NCI-H510A treated with DMSO at 0.1 percent for 48 hours (cell line): ENCODE results near the gene IQCM.
"Not testable (repeated sequence)": the region's sequence is repeated elsewhere in the genome, so short reads cannot be mapped to it uniquely, and the experiment has no call there.

Source experiments
- DNase-seq: peaks from one replicate; lab custom pipeline; 2025; lab: John Stamatoyannopoulos, UW

Gene IQCM

GRCh38 chr4:149465955-149466354 is 349.7 kb downstream of the IQCM start:
- no peak for DNase-seq

- DNase-seq, result no peak
Observed at GRCh38 chr4:149443537-149443936, 372.1 kb downstream of the IQCM start.

- DNase-seq, result no peak
Observed at GRCh38 chr4:149441338-149441737, 374.3 kb downstream of the IQCM start.

- DNase-seq, result no peak
Observed at GRCh38 chr4:149426461-149426860, 389.2 kb downstream of the IQCM start.

- no peak for DNase-seq
Observed at GRCh38 chr4:149409555-149409962, 406.1 kb downstream of the IQCM start.

GRCh38 chr4:149409146-149409545 is 406.5 kb downstream of the IQCM start:
- DNase-seq, result no peak

- no peak for DNase-seq
Observed at GRCh38 chr4:149404143-149404542, 411.5 kb downstream of the IQCM start.

GRCh38 chr4:149403081-149403480 is 412.6 kb downstream of the IQCM start:
- DNase-seq, result no peak

- no peak for DNase-seq
Observed at GRCh38 chr4:149398993-149399392, 416.6 kb downstream of the IQCM start.

GRCh38 chr4:149370785-149371420 is 444.7 kb downstream of the IQCM start:
- DNase-seq, result peak; percentile 32

- no peak for DNase-seq
Observed at GRCh38 chr4:149370002-149370401, 445.6 kb downstream of the IQCM start.

GRCh38 chr4:149353241-149353640 is 462.4 kb downstream of the IQCM start:
- DNase-seq, result no peak

GRCh38 chr4:149349541-149349940 is 466.1 kb downstream of the IQCM start:
- DNase-seq, result no peak

- DNase-seq, result no peak
Observed at GRCh38 chr4:149347139-149347538, 468.5 kb downstream of the IQCM start.

- no peak for DNase-seq
Observed at GRCh38 chr4:149345424-149345823, 470.2 kb downstream of the IQCM start.

GRCh38 chr4:149344436-149344835 is 471.2 kb downstream of the IQCM start:
- no peak for DNase-seq

GRCh38 chr4:149343614-149344013 is 472.0 kb downstream of the IQCM start:
- DNase-seq, result no peak

GRCh38 chr4:149341117-149341516 is 474.5 kb downstream of the IQCM start:
- not testable (repeated sequence) for DNase-seq

- DNase-seq, result no peak
Observed at GRCh38 chr4:149328161-149328560, 487.5 kb downstream of the IQCM start.

GRCh38 chr4:149322203-149322602 is 493.4 kb downstream of the IQCM start:
- no peak for DNase-seq

GRCh38 chr4:149321438-149321837 is 494.2 kb downstream of the IQCM start:
- no peak for DNase-seq

GRCh38 chr4:149311076-149311475 is 504.6 kb downstream of the IQCM start:
- DNase-seq, result no peak

- DNase-seq, result no peak
Observed at GRCh38 chr4:149306537-149306936, 509.1 kb downstream of the IQCM start.
